CD4-positive, alpha-beta T cell treated with Interleukin-15 for 4 hours (primary cell): ENCODE data around the gene HMCN1.

Experiments
- DNase-seq: peaks from one replicate; pipeline ENCODE4 v3.0.0-alpha.2; 2020; ENCODE audit warnings: low spot score

The HMCN1 gene

DNA sequence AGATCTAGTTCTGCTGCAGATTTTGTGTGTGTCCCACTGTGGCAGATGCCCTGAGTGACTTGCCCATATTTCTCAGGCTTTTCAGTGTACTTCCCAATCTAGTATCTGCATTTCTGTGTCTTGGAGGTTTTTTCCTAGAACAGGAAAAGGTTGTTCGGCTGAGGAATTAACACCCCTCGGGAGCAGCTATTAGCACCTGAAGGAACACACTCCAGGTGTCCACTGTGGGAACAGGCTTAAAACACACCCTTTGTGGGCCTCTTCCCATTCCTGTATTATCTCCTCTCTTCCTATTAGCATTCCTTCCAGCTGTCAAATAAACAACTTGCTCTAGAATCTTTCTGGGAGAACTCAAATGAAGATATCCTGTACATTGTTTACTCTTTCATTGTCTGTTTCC is 178.3 kb downstream of the HMCN1 start:
- no peak for DNase-seq

DNA sequence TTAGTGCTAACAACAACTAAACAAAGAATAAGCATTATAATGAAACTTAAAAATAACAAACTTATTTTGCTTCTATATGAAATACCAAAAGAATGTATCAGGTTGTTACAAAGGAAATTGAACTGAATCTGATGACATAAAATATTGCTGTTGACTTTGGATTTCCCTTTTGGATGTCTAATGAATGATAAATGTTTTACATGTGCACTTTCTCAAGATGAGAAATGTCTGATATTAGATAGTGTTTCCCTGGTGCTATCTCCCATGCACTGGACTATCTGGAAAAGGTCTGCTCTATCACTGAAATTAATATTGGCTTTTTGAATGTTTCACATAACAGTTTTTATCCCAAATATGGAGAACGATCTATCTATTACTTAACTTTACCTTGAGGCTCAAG is 179.9 kb downstream of the HMCN1 start:
- no peak for DNase-seq

DNA sequence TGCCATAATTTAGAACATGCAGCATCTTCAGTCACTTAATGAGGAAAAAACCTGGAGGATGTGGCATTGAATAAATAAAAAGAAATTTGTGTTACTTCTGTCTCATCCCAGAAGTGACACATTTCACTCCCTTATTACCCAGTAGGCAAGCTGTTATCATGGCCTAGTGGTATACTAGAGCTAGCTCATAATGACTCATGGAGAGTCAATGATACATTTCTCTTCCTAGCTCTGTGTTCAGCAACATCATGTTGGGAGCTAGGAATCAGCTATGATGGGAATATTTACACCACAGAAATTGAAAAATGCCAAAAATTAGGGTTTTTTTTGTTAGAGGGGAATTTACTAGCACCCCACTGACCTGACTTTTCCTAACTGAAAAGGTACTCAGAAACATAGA is 182.7 kb downstream of the HMCN1 start:
- no peak for DNase-seq

DNA sequence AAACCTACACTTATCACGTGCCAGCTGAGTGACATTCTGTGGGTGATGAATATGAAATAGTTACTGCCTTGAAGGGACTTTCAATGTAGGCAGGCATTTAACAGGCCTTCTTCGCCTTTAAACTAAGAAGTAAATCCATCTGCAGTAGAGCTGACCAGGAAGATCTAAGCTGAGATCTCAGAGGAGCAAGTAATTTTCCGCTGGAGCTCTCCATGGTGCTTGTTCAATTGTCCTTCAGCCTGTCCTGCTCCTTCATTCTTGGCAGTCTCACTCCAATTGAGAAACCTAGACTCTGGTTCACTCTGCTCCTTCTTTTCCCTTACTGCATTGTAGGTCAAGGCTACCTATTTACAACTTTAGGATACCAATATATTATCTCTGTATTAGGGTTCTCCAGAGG is 183.5 kb downstream of the HMCN1 start:
- DNase-seq, result no peak

DNA sequence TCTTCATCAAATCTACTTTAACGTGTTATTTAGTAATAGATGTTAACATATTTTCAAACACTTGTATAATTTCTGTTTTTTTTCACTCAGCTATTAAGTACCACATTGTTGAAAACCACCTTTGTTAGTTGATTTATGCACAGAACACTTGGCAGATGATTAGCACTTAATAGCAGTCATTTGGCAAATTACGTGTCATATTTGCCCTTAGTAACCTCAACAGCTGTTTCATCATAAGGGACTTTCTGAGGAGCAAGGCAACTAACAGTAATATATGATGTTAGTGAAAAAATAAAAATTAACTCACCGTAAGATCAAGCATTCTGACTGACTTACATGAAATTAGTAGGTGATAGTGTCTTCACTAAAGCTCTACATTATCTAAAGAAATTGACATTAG is 186.4 kb downstream of the HMCN1 start:
- DNase-seq, result no peak

DNA sequence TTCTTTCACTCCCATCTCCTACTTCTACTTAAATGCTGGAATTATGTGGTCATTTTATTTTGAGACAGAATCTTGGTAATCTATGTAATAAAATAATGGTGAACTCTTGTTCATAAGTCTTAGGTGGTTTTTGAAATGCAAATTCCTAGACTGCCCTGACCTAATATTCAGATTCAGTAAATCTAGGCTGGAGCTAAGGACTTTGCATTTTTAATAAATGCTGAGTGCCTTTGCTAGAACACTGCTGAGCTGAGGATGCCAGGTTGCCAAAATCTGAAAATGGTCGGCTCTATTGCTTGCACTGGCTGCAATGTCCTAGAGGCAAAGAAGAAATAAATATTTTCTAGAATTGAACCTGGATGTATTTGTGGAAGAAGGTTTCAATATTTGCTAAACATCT is 187.4 kb downstream of the HMCN1 start:
- DNase-seq, result no peak

DNA sequence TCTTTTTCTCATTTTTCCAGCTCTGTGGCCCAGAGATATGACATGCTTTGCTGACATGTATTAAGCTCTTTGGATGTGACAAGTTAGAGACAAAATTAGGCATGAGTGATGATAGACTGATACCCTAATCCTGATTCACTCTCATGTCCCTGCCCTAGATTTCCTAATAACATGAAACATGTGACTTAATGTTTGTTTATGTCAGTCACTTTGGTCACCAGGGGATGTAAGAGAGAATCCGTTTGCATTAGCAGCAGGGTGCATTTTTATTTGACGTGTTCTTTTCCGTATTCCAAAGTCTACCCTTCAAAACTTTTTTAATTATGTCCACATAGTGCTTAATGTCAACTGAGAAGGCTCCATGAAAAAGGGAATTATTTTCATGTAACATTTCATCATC is 192.4 kb downstream of the HMCN1 start:
- DNase-seq, result no peak

DNA sequence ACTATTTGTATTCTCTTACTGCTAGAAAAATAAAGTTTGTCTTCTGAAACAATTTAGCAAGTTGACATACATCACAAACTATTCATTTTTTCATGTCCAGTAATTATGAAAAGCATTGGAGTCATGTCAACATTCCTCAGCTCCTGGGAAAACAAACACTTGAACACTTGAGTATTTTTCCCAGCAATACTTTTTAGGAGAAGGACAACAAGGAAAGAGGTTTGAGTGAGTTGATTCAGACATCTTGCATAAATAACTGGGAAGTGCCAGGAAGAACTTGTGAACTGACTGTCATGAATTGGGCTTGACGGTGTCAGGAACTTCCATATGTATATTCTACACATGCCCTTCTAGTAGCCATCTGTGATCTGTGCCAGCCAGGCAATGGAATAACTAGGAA is 195.6 kb downstream of the HMCN1 start:
- no peak for DNase-seq

DNA sequence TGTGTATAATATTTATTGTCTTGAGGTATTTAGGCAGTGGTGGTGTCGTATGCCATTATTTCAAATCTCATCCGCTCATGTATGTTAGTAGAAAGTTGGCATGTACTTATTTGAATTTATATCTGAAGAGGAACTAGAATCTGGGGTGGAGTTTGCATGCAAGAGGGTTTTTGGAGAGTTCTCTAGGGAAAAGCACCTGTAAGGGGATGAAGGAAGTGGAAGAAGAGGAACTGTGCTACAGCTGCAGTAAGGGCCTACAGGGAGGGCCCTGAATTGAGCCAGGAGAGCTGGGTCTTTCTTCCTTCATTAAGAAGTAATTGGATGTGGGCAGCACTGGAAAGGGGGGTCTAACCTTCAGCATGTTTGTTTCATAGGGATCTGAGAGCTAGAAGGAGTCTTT is 197.2 kb downstream of the HMCN1 start:
- DNase-seq, result no peak

DNA sequence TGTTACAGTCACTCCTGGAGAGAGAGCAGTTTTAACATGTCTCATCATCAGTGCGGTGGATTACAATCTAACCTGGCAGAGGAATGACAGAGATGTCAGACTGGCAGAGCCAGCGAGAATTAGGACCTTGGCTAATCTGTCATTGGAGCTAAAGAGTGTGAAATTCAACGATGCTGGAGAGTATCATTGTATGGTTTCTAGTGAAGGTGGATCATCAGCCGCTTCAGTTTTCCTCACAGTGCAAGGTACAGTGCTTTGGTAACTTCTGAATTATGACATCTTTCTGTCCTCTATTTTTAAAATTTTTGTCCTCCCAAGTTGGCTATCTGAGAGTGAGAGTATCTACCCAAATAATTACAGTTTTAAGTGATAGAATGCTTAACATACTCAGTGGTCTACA is 199.4 kb downstream of the HMCN1 start:
- no peak for DNase-seq

DNA sequence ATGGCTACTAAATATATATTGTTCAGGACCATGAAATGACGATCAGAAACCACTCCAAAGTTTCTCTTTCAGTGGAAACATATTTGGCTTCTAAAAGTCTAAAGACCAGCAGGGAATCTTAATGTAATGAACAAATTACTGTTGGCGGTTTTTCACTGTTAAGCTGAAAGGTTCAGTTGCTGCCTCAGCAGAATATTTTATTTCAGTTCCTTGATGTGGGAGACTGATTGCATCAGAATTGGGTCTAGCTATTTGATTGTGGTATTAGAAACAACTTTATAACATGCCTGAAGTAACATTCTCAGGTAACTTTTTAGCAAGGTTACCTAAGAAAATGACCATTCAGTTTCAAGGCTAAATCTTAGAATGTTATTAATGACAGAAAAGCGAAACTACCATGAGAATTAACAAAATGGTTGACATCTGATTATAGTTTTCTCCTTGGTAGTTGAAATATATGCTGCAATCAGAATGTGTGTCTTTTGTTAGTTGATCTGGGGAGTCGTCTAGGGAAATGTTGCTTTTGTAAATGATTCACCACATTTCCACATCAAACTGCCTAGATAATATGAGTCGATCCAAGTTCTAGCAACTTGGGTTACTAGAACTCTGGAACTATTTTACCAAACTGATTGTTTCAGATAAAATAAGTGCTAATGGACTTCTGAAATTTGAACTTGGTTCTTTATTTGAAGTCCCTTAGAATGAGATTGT is 200.4 kb downstream of the HMCN1 start:
- DNase-seq, result no peak

DNA sequence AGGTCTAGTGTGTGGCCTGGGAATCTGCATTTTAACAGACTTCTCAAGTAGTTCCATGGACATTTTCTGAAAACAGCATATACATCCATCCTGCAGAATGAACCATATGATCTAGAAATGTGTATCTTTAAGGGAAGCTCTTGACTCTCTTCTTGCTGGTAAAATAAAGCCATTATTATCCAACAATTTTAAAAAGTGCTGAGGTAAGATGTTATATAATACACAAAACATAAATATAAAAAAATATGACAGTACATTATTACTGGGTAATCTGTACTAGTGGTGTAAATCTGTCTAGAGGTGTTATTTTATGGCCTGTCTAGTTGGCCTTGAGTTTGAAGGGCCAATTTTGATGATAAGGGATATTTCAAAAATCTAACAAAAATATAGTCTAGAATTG is 201.2 kb downstream of the HMCN1 start:
- no peak for DNase-seq

DNA sequence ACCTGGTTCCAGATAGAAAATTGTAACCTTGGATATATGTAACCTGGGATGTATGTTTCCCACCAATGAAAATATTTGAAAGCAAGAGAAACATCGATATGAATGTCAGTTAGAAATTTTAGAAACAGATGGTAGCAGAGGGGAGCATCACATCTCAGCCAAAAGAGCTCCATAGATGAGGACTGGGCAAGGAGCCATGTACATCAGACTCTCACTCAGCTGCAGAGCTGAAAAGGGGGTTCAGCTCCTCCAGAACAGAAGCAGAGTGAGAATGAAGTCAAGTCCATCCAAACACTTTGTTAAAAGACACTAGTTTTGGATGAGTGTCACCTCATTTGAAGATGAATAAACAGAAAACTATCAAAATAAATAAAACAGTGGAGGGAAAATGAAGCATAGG is 202.4 kb downstream of the HMCN1 start:
- no peak for DNase-seq

DNA sequence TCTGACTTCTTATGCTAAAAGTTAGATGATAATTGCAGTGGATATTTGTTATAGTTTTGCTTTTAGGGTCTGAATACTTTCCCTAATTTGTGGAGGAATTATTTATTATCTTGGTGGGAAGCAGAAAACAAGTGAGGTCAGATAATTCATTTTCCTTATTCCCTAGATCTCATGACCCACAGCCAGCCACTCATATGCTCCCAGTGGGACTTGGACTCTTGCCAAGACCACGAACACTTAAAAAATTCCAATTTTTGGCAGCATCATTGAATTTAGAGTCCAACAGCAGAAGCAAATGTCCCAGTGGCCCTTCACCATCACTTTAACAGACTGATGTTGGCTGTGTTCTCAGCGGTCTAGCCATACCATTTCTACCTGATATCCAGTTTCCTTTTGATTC is 204.2 kb downstream of the HMCN1 start:
- no peak for DNase-seq

DNA sequence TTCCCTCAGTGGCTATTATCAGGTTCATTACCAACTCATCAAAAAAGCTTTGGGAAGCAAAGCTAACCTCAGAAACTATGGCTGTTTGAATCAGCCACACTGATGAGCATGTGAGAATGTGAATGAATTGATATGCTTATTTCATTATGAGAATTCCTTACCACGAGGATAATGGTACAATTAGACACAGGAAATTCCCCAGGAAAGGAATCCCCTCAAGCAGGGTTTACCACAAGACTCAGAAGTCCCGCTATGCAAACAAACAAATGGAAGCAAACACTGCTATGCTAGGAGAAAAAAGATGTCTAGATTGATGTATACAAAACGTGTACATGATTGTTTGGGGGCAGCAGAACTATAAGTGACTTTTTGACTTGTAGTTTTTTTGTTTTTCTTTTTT is 205.0 kb downstream of the HMCN1 start:
- no peak for DNase-seq

DNA sequence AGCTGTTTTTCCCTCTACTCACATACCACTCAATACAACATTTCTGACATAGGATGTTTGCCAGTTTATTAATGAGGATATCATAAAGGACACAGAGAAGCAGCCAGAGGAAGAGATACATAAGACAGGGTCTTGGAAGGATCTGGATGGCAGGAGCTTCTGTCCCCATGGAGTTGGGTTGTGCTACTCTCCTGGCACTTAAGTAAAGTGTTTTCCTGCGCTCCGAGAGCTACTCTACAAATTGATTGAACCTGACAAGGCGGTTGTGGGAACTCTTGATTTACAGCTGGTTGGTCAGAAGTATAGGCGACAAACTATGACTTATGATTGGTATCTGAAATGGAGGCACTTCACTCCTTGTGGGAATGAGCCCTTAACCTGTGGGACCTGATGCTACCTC is 208.8 kb downstream of the HMCN1 start:
- no peak for DNase-seq

DNA sequence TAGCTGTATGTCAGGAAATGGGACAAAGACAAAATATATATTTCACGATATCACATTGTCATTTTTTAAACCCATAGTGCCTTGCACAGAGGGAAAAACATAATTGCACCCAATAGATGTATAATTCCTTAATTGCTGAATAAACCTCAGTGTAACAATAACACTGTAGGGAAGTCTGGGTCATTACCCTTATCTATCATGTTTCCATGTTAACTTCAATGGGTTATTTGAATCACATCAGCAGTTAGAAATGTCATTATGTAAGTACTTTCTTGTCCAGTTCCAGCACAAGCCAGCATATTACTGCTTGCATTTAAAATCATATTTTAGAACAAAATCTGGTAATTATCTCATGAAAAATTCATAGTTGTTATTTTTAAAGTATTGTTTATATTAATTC is 222.7 kb downstream of the HMCN1 start:
- DNase-seq, result no peak

DNA sequence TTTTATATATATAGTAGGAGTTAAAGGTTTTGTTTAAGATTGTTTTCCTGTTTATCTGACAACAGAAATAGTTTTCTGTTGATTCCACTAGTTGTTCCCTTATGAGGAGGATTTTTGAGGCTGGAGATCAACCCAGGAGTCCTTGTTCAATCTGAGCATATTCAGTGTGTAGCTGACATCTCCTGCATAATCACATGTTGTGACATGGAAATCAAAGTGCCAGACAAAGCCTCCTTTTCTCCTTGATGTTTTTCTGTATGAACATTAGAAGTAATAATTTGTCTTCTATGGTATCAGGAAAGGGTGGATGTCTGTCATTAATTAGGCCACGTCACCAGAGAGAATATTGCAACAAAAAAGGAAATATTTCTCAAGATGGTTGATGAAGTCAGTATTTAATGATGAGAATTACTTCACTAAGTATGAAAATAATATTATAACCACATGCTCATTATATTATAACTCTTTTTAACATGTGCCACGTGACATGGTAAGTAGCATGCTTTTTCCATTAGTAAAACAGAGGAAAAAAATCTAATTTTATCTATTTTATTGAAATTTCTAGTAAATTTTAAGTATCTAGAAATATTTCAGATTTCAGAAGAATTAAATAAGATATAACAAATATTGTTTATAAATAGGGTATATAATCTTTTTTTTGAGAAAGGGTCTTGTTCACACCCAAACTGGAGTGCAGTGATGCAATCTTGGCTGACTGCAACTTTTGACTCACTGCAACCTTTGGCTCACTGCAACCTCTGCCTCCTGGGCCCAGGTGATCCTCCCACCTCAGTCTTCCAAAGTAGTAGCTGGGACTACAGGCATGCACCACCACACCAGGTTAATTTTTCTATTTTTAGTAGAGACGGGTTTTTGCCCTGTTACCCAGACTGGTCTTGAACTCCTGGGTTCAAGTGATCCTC is 223.5 kb downstream of the HMCN1 start:
- no peak for DNase-seq

DNA sequence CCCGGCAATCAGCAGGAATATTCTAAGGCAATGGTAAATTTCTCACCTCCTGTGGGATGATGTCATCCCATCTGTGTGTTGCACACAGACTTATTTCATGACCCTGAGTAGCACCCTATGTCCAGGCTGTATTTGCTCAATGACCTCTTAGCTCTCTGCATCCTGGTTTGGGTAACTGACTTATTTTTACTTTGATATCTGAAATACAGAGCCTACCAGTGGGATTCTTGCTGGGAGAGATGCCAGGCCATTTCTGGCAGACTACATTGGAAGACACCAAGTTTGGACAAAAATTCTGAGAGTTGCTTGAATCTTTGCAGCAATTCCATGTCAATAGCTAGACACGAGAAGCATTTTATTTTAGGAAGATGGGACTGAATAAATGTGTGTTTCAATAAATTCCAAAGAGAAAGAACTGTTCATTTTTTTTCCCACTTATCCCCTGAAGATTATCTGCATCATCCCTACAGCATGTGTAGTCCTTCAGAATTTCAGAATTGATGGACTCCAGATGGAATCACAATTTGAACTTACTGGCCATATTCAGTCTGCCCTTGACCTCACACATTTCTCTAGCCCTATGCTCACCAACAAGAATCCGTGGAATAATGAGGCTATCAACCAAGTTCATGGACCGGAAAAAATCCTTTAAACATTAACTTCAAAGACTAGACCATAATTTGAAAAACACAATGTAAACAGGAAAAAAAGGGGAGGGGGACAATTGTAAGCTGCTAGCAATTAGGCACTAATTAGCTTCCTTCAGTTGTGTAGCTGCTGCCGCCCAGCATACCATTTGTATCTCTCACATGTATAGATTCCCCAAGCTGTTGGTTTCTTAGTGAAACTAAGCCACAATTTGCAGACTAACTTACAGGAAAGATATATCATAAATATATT is 226.5 kb downstream of the HMCN1 start:
- no peak for DNase-seq

DNA sequence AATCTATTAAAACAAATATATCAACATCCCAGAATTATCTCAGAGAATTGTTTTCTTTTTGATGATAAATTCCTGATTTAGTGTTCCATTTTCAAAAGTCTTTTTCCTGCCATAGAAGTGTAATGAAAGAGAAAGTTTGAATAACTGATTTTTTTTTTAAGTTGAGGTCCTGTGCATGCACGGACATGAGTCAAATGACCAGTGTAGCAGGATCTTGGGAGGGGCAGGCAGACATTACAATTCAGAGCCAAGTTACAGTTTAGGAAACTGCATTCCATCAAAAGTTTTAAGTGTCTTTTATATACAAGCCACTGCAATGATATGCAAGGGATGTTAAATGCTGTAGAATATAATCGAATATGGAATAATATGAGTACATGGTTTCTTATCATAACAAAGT is 227.5 kb downstream of the HMCN1 start:
- DNase-seq, result no peak

DNA sequence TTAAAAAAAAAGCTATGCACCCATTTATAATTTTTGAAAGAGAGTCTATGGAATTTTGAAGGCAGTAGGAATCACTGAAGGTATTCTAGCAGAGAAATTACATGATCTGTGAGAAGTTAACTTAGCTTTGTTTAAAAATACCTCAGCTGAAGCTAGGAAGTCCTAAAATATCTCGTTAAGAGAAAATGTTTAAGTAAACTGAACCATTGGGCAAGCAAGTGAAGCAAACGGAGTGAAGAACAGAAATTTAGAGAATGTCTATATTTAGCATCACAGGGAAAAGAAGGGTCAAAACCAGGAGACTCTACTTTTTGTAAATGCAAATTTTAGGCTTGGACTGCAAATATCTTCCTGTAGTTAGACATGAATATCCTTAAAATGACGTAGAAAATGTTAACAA is 230.8 kb downstream of the HMCN1 start:
- no peak for DNase-seq

DNA sequence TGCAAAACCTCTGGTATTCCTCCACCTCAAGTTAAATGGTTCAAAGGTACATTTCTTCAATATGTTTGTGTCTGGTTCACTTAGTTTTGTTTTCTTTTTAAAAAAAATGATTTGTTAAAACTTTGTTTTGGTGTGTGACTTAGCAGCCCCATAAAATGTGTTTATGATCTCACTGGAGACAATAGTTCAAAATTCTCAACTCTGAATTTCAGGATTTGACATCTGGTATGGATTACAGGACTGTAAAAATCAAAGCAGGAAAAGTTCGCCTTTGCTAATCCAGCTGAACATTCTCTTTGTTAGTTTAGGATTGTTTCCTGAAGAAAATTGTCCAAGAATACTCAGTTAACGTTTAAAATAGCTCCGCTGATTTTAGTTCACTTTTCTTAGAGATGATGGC is 231.7 kb downstream of the HMCN1 start:
- DNase-seq, result no peak

DNA sequence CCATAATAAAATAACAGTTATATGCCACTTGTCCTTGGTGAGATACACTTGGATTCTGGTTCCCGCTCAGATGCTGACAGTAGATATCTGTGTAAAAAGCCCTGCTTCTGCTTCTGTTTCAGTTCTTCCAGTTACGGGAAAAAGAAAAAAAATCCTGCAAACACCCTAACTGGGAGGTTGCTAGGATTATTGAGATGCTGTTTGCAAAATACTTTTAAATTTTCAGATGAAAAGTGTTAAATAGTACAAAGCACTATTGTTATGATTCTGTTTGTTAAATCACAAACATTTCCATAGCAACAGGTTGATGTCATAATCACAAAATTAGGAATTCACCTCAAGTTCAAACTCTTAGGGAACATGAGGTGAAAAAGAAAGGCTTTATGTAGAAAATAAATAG is 232.3 kb downstream of the HMCN1 start:
- no peak for DNase-seq
